ENCODE results near the gene CLIP2.

DNA sequence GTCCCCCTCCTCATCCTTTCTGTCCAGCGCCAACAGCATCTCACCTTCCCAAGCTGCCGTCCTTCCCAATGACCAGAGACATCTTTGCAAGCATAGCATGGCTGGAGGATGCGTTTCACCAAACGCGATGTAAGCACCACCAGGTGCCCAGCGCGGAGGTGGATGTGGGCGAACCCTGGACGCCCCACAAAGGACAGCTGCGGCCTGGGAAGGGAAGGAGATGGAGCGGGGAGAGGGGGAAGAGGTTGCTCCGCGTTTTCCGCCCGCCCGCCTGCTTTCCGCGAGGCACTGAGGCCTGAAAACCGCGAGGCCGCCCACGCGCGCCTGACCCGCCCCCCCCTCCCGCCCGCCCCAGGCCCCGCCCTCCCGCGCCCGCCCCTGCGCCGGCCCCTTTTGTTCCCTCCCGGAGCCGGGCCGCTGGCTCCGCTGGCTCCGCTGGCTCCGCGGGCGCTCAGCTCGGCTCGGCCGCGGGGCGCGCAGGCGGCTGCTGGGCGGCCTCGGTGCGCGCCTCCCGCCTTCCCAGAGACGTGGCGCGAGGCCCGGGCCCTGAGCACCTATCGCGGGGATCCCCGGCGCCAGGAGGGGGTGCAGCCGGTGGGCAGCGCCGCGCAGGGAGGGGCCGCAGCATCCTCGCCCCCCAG, at the start of gene CLIP2:
- TF ChIP-seq POLR2AphosphoS5 (IDR thresholded peaks at IDR 0.05; ENCODE audit: low read depth, low read length) = 0 out of 2 replicates have a peak, but pooled peaks have one; percentile 35
- TF ChIP-seq POLR2A (IDR thresholded peaks at IDR 0.05; ENCODE audit: low read depth, low read length) = peak; percentile 72; the same call in 1 of the 2 replicates
- TF ChIP-seq TAF1 (IDR thresholded peaks at IDR 0.05; ENCODE audit: borderline replicate concordance, low read depth, low read length) = 0 out of 2 replicates have a peak, but pooled peaks have one; percentile 25

All from GM12892 (cell line).